ENCODE results near the gene TPRA1.

- TF ChIP-seq EZH2 (IDR thresholded peaks at IDR 0.05; ENCODE audit: borderline replicate concordance, low read depth, low read length, severe bottlenecking) (no peak), CTCF (IDR thresholded peaks at IDR 0.05; ENCODE audit: borderline replicate concordance, extremely low read depth, low read length, poor library complexity, severe bottlenecking) (no peak)
Observed at GRCh38 chr3:127606086-127606805, 15.7 kb upstream of the TPRA1 start.
